GM19463 (cell line): Measurements from ENCODE around the gene NEDD8.
A peak's percentile ranks its signal among the peaks of the same experiment; 100 is the strongest.
"Not testable (repeated sequence)": the region's sequence is repeated elsewhere in the genome, so short reads cannot be mapped to it uniquely, and the experiment has no call there.

Experiments used
- ATAC-seq: cut with Tn5 transposase; IDR thresholded peaks from one replicate; pipeline ENCODE4 v1.9.1; 2021; ENCODE audit warnings: mild to moderate bottlenecking, moderate library complexity; ENCODE audit not compliant: unreplicated experiment

Gene NEDD8

GRCh38 chr14:24249230-24250021, 17.3 kb upstream of the NEDD8 start:
- ATAC-seq: no peak

GRCh38 chr14:24247422-24247821, 15.3 kb upstream of the NEDD8 start:
- no peak for ATAC-seq

- ATAC-seq: no peak
Observed at GRCh38 chr14:24246765-24247212, 14.6 kb upstream of the NEDD8 start.

GRCh38 chr14:24245350-24245749, 13.2 kb upstream of the NEDD8 start:
- ATAC-seq: not testable (repeated sequence)

- no peak for ATAC-seq
Observed at GRCh38 chr14:24243336-24243836, 11.2 kb upstream of the NEDD8 start.

- peak; percentile 76 for ATAC-seq
Observed at GRCh38 chr14:24241829-24242443, 9.8 kb upstream of the NEDD8 start.

GRCh38 chr14:24240110-24240918, 8.1 kb upstream of the NEDD8 start:
- ATAC-seq: no peak

GRCh38 chr14:24238527-24239037, 6.4 kb upstream of the NEDD8 start:
- no peak for ATAC-seq

GRCh38 chr14:24238123-24238522, 6.0 kb upstream of the NEDD8 start:
- ATAC-seq: no peak

GRCh38 chr14:24237463-24237955, 5.3 kb upstream of the NEDD8 start:
- no peak for ATAC-seq

GRCh38 chr14:24236689-24237462, 4.7 kb upstream of the NEDD8 start:
- no peak for ATAC-seq

GRCh38 chr14:24235804-24236688, 3.9 kb upstream of the NEDD8 start:
- no peak for ATAC-seq

- ATAC-seq: no peak
Observed at GRCh38 chr14:24234095-24235005, 2.2 kb upstream of the NEDD8 start.

GRCh38 chr14:24233538-24233866, 1.3 kb upstream of the NEDD8 start:
- ATAC-seq: no peak

GRCh38 chr14:24232645-24233537, 724 bp upstream of the NEDD8 start, which contains the start of gene GMPR2:
Gene GMPR2, plus strand, starts transcription at chr14:24232929. Its CDS starts 325 bp downstream, at chr14:24233254.
- ATAC-seq: peak; percentile 55

- no peak for ATAC-seq
Observed at GRCh38 chr14:24231263-24232120, 675 bp downstream of the NEDD8 start.
